Measurements from ENCODE around the gene ZBTB48.

DNA sequence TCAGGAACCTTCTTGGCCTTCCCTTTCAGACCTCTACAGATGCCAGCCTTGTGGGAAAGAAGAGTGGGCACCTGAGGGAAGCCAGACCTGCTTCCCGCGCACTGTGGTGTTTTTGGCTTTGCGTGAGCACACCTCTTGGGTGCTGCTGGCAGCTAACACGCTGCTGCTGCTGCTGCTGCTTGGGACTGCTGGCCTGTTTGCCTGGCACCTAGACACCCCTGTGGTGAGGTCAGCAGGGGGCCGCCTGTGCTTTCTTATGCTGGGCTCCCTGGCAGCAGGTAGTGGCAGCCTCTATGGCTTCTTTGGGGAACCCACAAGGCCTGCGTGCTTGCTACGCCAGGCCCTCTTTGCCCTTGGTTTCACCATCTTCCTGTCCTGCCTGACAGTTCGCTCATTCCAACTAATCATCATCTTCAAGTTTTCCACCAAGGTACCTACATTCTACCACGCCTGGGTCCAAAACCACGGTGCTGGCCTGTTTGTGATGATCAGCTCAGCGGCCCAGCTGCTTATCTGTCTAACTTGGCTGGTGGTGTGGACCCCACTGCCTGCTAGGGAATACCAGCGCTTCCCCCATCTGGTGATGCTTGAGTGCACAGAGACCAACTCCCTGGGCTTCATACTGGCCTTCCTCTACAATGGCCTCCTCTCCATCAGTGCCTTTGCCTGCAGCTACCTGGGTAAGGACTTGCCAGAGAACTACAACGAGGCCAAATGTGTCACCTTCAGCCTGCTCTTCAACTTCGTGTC, 995 bp upstream of the ZBTB48 start:
- TF ChIP-seq, protein P1, sequence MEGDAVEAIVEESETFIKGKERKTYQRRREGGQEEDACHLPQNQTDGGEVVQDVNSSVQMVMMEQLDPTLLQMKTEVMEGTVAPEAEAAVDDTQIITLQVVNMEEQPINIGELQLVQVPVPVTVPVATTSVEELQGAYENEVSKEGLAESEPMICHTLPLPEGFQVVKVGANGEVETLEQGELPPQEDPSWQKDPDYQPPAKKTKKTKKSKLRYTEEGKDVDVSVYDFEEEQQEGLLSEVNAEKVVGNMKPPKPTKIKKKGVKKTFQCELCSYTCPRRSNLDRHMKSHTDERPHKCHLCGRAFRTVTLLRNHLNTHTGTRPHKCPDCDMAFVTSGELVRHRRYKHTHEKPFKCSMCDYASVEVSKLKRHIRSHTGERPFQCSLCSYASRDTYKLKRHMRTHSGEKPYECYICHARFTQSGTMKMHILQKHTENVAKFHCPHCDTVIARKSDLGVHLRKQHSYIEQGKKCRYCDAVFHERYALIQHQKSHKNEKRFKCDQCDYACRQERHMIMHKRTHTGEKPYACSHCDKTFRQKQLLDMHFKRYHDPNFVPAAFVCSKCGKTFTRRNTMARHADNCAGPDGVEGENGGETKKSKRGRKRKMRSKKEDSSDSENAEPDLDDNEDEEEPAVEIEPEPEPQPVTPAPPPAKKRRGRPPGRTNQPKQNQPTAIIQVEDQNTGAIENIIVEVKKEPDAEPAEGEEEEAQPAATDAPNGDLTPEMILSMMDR (IDR thresholded peaks at IDR 0.05), result no peak
- TF ChIP-seq POLR2A (IDR thresholded peaks at IDR 0.05), result no peak
